Measurements from ENCODE around the gene CLSTN2. TPM values are rescaled to one million over a fixed set of nuclear protein-coding genes. Genes with fewer than 3 reads are reported as not detected.

The CLSTN2 gene
- total RNA-seq, 1 donor from 2014 or later, result 0.74 TPM

DNA sequence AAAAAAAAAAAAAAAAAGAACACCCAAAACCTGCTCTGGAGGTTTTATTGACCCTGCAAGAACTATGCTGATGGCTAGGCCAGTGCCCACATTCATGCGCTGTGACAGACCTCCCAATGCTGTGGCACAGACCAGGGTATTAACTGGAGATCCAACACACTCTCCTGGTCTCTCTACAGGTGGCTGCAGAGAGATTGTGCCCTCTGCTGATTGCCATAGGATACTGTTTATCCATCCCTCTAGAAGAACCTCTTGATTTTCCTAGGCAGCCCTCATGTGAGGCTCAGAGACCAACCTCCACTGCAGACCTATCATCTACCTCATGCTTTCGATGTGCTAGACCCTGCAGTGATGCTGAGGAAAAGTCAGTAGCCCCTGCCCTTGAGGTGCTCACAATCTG lies 617.4 kb downstream of the CLSTN2 start:
- Mint-ChIP-seq H3K4me1 (ENCODE audit: unreplicated experiment) (no peaks in the 10 kb centered on the region), H3K27me3 (ENCODE audit: unreplicated experiment) (no peaks in the 10 kb centered on the region), H3K27ac (ENCODE audit: unreplicated experiment) (no peak overlapping the region), H3K4me3 (ENCODE audit: unreplicated experiment) (no peak overlapping the region), H3K36me3 (ENCODE audit: low read depth, unreplicated experiment) (no peaks in the 10 kb centered on the region), H3K9me3 (ENCODE audit: unreplicated experiment) (no peaks in the 10 kb centered on the region)
- TF ChIP-seq, protein P1, sequence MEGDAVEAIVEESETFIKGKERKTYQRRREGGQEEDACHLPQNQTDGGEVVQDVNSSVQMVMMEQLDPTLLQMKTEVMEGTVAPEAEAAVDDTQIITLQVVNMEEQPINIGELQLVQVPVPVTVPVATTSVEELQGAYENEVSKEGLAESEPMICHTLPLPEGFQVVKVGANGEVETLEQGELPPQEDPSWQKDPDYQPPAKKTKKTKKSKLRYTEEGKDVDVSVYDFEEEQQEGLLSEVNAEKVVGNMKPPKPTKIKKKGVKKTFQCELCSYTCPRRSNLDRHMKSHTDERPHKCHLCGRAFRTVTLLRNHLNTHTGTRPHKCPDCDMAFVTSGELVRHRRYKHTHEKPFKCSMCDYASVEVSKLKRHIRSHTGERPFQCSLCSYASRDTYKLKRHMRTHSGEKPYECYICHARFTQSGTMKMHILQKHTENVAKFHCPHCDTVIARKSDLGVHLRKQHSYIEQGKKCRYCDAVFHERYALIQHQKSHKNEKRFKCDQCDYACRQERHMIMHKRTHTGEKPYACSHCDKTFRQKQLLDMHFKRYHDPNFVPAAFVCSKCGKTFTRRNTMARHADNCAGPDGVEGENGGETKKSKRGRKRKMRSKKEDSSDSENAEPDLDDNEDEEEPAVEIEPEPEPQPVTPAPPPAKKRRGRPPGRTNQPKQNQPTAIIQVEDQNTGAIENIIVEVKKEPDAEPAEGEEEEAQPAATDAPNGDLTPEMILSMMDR (IDR thresholded peaks at IDR 0.05; ENCODE audit: unreplicated experiment), result no peak
- no peak for DNase-seq (ENCODE audit: low spot score)

DNA sequence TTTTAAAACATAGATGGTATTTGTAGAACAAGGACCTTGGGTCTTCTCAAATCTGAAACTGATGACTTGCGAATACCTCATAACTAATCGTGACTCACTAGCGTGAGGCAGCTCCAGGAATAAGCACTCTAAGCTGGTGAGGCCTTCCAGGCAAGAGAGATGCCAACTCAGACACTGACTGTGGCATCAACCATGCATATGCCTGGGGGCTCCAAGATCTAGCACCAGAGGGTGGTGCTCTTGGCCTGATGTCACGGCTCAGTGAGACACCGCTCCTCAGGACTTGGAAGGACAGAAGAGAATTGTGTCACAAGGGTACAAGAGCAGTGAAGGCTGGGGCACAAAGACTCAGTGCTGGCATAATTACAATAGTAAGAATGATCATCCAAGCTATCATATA lies 617.9 kb downstream of the CLSTN2 start:
- no peak for DNase-seq (ENCODE audit: low spot score)
- no peaks in the 10 kb centered on the region for H3K9me3 Mint-ChIP-seq (ENCODE audit: unreplicated experiment)
- H3K27me3 Mint-ChIP-seq (ENCODE audit: unreplicated experiment), result no peaks in the 10 kb centered on the region

DNA sequence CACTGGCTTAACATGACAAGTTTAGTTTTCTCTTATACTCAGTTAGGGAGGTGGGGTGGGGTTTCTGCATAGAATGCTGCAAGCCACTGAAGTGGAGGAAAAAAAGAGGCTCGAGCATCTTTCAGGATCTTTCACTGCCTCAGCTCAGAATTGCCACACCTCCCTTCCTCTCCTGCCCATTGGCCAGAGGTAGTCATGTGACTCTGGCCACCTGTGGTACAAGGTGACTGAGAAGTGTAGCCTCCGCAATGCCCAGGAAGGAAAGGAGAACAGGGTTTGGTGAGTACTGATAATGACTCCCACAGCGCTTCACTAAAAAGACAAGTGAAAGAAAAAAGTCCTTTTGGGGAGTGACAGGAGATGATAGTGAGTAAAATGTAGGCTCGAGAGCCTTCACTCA lies 618.6 kb downstream of the CLSTN2 start:
- H3K4me1 Mint-ChIP-seq (ENCODE audit: unreplicated experiment), result no peaks in the 10 kb centered on the region

More for the DNA sequence above, 617.9 kb downstream of the CLSTN2 start:
- H3K36me3 Mint-ChIP-seq (ENCODE audit: low read depth, unreplicated experiment), result no peaks in the 10 kb centered on the region
- no peak overlapping the region for H3K4me3 Mint-ChIP-seq (ENCODE audit: unreplicated experiment)
- no peaks in the 10 kb centered on the region for H3K4me1 Mint-ChIP-seq (ENCODE audit: unreplicated experiment)
- TF ChIP-seq, protein P1 (IDR thresholded peaks at IDR 0.05; ENCODE audit: unreplicated experiment), result no peak
- H3K27ac Mint-ChIP-seq (ENCODE audit: unreplicated experiment), result no peak overlapping the region

DNA sequence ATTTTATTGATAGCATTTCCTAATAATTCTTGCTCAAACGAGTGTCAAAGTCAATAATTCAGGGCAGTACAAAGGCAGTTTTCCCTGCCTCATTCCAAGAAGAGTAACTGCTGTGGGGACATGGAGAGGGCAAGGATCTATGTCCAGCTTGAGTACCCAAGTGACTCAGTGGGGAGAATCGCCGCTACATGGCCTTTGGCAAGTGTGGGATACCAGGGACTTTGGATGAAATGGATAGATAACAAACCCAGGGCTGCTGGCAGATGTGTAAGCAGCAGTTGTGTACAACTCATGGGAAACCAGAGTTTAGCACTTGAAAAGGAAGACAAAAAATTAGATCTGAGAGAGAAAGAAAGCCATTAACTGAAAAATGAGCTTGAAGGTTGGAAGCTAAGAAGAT lies 620.7 kb downstream of the CLSTN2 start:
- no peaks in the 10 kb centered on the region for H3K36me3 Mint-ChIP-seq (ENCODE audit: low read depth, unreplicated experiment)
- no peaks in the 10 kb centered on the region for H3K9me3 Mint-ChIP-seq (ENCODE audit: unreplicated experiment)
- no peaks in the 10 kb centered on the region for H3K4me1 Mint-ChIP-seq (ENCODE audit: unreplicated experiment)
- no peak overlapping the region for H3K4me3 Mint-ChIP-seq (ENCODE audit: unreplicated experiment)
- H3K27me3 Mint-ChIP-seq (ENCODE audit: unreplicated experiment), result no peaks in the 10 kb centered on the region
- TF ChIP-seq, protein P1 (IDR thresholded peaks at IDR 0.05; ENCODE audit: unreplicated experiment), result no peak
- DNase-seq (ENCODE audit: low spot score), result no peak
- no peak overlapping the region for H3K27ac Mint-ChIP-seq (ENCODE audit: unreplicated experiment)

More for the DNA sequence above, 618.6 kb downstream of the CLSTN2 start:
- Mint-ChIP-seq H3K9me3 (ENCODE audit: unreplicated experiment) (no peaks in the 10 kb centered on the region), H3K27ac (ENCODE audit: unreplicated experiment) (no peak overlapping the region), H3K4me3 (ENCODE audit: unreplicated experiment) (no peak overlapping the region), H3K36me3 (ENCODE audit: low read depth, unreplicated experiment) (no peaks in the 10 kb centered on the region), H3K27me3 (ENCODE audit: unreplicated experiment) (no peaks in the 10 kb centered on the region)
- TF ChIP-seq, protein P1 (IDR thresholded peaks at IDR 0.05; ENCODE audit: unreplicated experiment), result no peak
- DNase-seq (ENCODE audit: low spot score), result no peak

DNA sequence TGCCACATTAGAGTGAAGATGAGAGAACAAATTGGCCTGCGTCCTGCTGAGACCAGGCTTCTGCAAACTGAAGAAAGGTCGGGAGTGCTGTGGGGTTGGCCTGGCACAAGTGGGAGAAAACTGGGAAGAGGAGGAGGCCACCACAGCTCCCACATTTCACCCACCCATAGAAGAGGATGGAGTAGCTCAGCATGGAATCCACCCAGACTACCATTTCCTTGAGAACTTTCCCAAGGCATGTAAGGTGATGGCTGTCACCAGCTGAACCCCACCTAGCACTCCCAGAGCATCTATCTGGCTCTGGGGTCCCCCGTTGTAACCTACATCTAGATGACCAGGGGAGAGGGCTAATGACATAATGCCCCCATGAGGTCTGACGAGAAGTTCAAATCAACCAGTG lies 622.5 kb downstream of the CLSTN2 start:
- Mint-ChIP-seq H3K9me3 (ENCODE audit: unreplicated experiment) (no peaks in the 10 kb centered on the region), H3K4me1 (ENCODE audit: unreplicated experiment) (no peaks in the 10 kb centered on the region), H3K27ac (ENCODE audit: unreplicated experiment) (no peak overlapping the region), H3K27me3 (ENCODE audit: unreplicated experiment) (no peaks in the 10 kb centered on the region), H3K36me3 (ENCODE audit: low read depth, unreplicated experiment) (no peaks in the 10 kb centered on the region), H3K4me3 (ENCODE audit: unreplicated experiment) (no peak overlapping the region)
- no peak for DNase-seq (ENCODE audit: low spot score)
- TF ChIP-seq, protein P1 (IDR thresholded peaks at IDR 0.05; ENCODE audit: unreplicated experiment), result no peak
